ENCODE measurements around the gene NDUFS2.

Gene NDUFS2

DNA sequence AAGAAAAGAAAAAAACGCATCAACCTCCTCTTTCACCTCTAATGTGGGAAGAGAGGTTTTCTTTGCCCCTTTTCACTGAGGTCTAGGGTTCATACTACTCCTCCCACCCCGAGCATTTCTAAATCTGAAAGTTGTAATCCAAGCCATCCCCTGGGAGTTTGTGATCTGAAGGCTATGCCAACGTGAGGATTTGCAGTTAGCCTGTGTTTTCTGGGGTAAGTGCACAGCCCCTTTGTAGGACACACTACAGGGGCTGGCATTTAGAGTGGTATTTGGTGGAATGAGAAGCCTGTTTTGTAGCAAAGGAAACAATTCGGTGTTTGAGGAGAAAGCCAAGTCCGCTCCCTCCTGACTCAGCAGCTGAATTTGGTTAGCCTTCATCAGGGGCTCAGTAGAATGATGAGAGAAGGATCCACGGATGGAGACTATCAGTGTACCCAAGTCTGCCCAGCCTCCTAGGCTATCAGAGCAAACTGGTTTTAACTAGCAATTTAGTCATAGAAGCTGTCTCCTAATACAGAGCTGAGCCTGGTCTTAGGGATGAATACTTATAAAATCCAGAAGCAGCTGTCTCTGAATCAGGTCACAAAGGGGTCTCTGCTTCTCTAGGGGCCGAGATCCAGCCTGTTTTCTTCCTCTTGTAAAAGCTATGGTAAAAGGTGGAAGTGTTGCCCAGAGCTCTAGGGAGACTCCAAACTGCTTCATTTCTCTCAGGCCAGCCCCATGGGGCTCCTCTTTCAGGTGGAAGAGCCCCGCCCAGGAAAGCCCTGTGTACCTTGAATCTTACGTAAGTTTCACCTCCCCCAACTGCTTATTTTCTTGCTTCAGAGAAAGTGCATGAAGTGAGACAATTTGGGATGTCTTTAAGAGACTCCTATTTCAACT is 58.5 kb downstream of the NDUFS2 start:
- TF ChIP-seq, protein P1, sequence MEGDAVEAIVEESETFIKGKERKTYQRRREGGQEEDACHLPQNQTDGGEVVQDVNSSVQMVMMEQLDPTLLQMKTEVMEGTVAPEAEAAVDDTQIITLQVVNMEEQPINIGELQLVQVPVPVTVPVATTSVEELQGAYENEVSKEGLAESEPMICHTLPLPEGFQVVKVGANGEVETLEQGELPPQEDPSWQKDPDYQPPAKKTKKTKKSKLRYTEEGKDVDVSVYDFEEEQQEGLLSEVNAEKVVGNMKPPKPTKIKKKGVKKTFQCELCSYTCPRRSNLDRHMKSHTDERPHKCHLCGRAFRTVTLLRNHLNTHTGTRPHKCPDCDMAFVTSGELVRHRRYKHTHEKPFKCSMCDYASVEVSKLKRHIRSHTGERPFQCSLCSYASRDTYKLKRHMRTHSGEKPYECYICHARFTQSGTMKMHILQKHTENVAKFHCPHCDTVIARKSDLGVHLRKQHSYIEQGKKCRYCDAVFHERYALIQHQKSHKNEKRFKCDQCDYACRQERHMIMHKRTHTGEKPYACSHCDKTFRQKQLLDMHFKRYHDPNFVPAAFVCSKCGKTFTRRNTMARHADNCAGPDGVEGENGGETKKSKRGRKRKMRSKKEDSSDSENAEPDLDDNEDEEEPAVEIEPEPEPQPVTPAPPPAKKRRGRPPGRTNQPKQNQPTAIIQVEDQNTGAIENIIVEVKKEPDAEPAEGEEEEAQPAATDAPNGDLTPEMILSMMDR (IDR thresholded peaks at IDR 0.05; ENCODE audit: low read depth, low read length), result no peak
- H3K4me3 ChIP-seq (ENCODE audit: low read depth, low read length), result no peak overlapping the region
- DNase-seq (ENCODE audit: low read depth, low spot score), result no peak
- in situ Hi-C loops (cut with HindIII; ENCODE audit: low sequenced_read_pairs), result no loop called here

DNA sequence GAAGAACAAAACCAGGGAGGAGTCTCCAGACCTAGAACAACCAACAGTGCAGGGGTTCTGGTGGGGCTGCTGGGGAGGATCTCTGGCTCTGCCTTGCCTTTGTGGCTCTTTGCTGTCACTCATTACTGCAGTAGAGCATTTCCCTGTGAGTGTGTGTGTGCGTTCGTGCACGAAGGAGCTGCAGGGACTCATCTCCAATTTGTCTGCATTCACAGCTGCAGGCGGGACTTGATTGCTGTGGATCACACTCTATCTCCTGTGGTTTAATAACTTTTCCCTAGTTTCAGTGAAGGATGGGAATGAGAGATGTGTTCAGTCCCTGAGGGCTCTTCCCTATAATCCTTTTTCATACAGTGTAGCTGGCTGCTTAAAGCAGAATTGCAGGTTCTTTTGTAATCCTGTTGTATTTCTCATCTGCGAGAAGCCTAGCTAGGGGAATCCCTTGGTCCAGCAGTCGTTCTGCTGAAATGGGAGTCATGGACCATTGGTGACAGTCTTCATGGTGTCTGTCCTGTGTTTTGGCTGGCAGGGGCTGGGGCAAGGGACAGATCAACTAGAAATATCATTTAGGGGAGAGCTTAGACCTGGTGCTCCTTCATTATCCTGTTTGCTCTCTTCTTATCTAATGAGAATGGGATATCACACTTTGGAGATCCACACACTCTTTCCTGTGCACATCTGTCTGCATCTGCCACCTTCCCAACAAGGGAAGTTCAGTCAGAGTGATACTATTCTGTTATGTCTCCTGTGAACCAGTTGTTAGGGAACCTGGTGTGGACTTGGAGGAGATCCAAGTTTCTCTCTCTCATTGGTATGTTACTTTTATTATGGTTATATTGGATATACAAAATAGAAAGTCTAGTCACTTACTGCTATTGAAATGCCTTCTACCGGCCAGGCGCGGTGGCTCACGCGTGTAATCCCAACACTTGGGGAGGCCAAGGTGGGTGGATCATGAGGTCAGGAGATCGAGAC is 59.4 kb downstream of the NDUFS2 start:
- TF ChIP-seq, protein P1 (IDR thresholded peaks at IDR 0.05; ENCODE audit: low read depth, low read length), result no peak
- no peak overlapping the region for H3K4me3 ChIP-seq (ENCODE audit: low read depth, low read length)
- in situ Hi-C loops (cut with HindIII; ENCODE audit: low sequenced_read_pairs), result no loop called here
- DNase-seq (ENCODE audit: low read depth, low spot score), result peak; percentile 7
